Subcutaneous adipose tissue (tissue), 4 donors: Measurements from ENCODE around the gene WFDC5. TPM values are rescaled to one million over a fixed set of nuclear protein-coding genes. Genes with fewer than 3 reads are reported as not detected.

ENCODE experiments used
- CTCF ChIP-seq: fragments of 450-650 bp; IDR thresholded peaks from one replicate; pipeline ENCODE4 v1.5.1; 2016; ENCODE audit warnings: low read depth, mild to moderate bottlenecking, control low read depth, antibody characterized with exemption, moderate library complexity
- total RNA-seq, 4 donors: library from RNA; depleted of rRNA; stranded (reverse); fragments of >200 nt; gene quantifications; one replicate each; pipeline ENCODE4 v1.1.0, GENCODE V29; 2016

WFDC5 gene
- total RNA-seq, 4 donors from 2014 or later: not detected

GRCh38 chr20:45064812-45065211, 50.2 kb downstream of the WFDC5 start:
- TF ChIP-seq CTCF: no peak

GRCh38 chr20:45061244-45061643, 53.7 kb downstream of the WFDC5 start:
- TF ChIP-seq CTCF: no peak

GRCh38 chr20:45060294-45060693, 54.7 kb downstream of the WFDC5 start:
- TF ChIP-seq CTCF: no peak

Other genes with a start within 250 kb of the WFDC5 start
- gene YWHAB, start 229.5 kb downstream of the WFDC5 start, total RNA-seq: 100 to 1,000 TPM; 119 to 184 (median 143) TPM
- gene PABPC1L, start 205.1 kb downstream of the WFDC5 start, total RNA-seq: 1 to 10 TPM; 5.5 to 8.5 (median 6.9) TPM
- gene TOMM34, start 154.8 kb downstream of the WFDC5 start, total RNA-seq: 10 to 100 TPM in 1 of 4 donors, 1 to 10 TPM in 3; 7.1 to 10.6 (median 8.3) TPM
- 10 to 100 TPM; 25.2 to 71.4 (median 40.1) TPM for gene STK4, start 148.7 kb downstream of the WFDC5 start, total RNA-seq
- not detected for gene KCNS1, start 14.0 kb downstream of the WFDC5 start, total RNA-seq
- gene WFDC12, start 9.3 kb upstream of the WFDC5 start, total RNA-seq: not detected
- not detected for gene PI3, start 59.7 kb upstream of the WFDC5 start, total RNA-seq
- not detected for gene SEMG1, start 91.9 kb upstream of the WFDC5 start, total RNA-seq
- gene SEMG2, start 106.2 kb upstream of the WFDC5 start, total RNA-seq: not detected
- 10 to 100 TPM in 3 of 4 donors, 1 to 10 TPM in 1; 7.0 to 52.3 (median 22.9) TPM for gene SLPI, start 139.4 kb upstream of the WFDC5 start, total RNA-seq
- gene RBPJL, start 191.7 kb upstream of the WFDC5 start, total RNA-seq: not detected
- under 1 TPM in 2 of 4 donors, not detected in 2; 0.34 to 0.44 TPM for gene MATN4, start 193.1 kb upstream of the WFDC5 start, total RNA-seq
- gene SDC4, start 233.2 kb upstream of the WFDC5 start, total RNA-seq: 10 to 100 TPM; 37.4 to 65.4 (median 40.9) TPM
- 10 to 100 TPM; 24.3 to 34.8 (median 31.4) TPM for gene SYS1, start 248.0 kb upstream of the WFDC5 start, total RNA-seq